HepG2 (cell line): ENCODE data around the gene MARK2. TPM values are rescaled to one million over a fixed set of nuclear protein-coding genes. Genes with fewer than 3 reads are reported as not detected.

ENCODE experiments used
- HDAC1 ChIP-seq: sonication (generic); formaldehyde crosslinking; IDR thresholded peaks from 2 replicates; pipeline ENCODE4 v1.5.1; 2020; ENCODE audit warnings: mild to moderate bottlenecking, missing genetic modification reagents
- MEF2D ChIP-seq: sonication (generic); formaldehyde crosslinking; IDR thresholded peaks from 2 replicates; pipeline ENCODE4 v1.5.1; 2020; ENCODE audit warnings: mild to moderate bottlenecking, missing genetic modification reagents
- PLRG1 ChIP-seq: fragments of 450-650 bp; conservative IDR thresholded peaks from 2 replicates; pipeline ENCODE4 v1.6.1; 2016
- SNAPC4 ChIP-seq: sonication (generic); formaldehyde crosslinking; IDR thresholded peaks from 2 replicates; pipeline ENCODE4 v1.4.0; 2020; ENCODE audit warnings: mild to moderate bottlenecking, missing genetic modification reagents
- SRF ChIP-seq: IDR thresholded peaks from 2 replicates; pipeline ENCODE4 v1.6.1; 2011; ENCODE audit warnings: mild to moderate bottlenecking, low read depth, low read length, moderate library complexity
- THAP11 ChIP-seq: IDR thresholded peaks from 2 replicates; pipeline ENCODE4 v1.6.1; 2016; ENCODE audit warnings: missing biosample characterization, missing genetic modification reagents
- ZBTB20 ChIP-seq: sonication (generic); formaldehyde crosslinking; IDR thresholded peaks from 2 replicates; pipeline ENCODE4 v1.8.1; 2023; ENCODE audit warnings: missing genetic modification reagents, low read depth, mild to moderate bottlenecking, borderline replicate concordance
- ZFP91 ChIP-seq: sonication (generic); formaldehyde crosslinking; IDR thresholded peaks from 2 replicates; pipeline ENCODE4 v1.9.0; 2022; ENCODE audit warnings: missing genetic modification reagents, mild to moderate bottlenecking, borderline replicate concordance
- ZNF18 ChIP-seq: sonication (generic); formaldehyde crosslinking; IDR thresholded peaks from 2 replicates; pipeline ENCODE4 v1.8.0; 2022; ENCODE audit warnings: mild to moderate bottlenecking, missing genetic modification reagents; ENCODE audit not compliant: insufficient replicate concordance
- ZNF281 ChIP-seq: sonication (generic); formaldehyde crosslinking; IDR thresholded peaks from 2 replicates; pipeline ENCODE4 v1.4.0; 2020; ENCODE audit warnings: missing genetic modification reagents, borderline replicate concordance
- ZNF446 ChIP-seq: sonication (generic); formaldehyde crosslinking; IDR thresholded peaks from 2 replicates; pipeline ENCODE4 v1.5.0; 2020; ENCODE audit warnings: mild to moderate bottlenecking, missing genetic modification reagents
- ZSCAN22 ChIP-seq: sonication (generic); formaldehyde crosslinking; IDR thresholded peaks from 2 replicates; pipeline ENCODE4 v1.4.0; 2020; ENCODE audit warnings: mild to moderate bottlenecking, missing genetic modification reagents
- polyA plus RNA-seq, 8 experiments: library from polyadenylated mRNA; depleted of rRNA in 3 of 8; stranded (reverse) in 7 of 8; unstranded in 1 of 8; fragments of >200 nt; fragmentation: Illumina TruSeq in 4 of 8; extraction: Trizol in 4 of 8; gene quantifications; 2 replicates each; pipeline versions ENCODE4 v1.2.1 to v1.2.3, GENCODE V29; 2011 to 2016; ENCODE audit warnings: low read depth in 4 of 8, missing spikeins in 1 of 8, mixed read lengths in 1 of 8; ENCODE audit not compliant: insufficient read depth in 1 of 8
- total RNA-seq, 5 experiments: library from RNA; depleted of rRNA; stranded (reverse); fragments of >200 nt; fragmentation: Illumina TruSeq; extraction: Trizol; gene quantifications; 2 replicates each; pipeline ENCODE4 v1.2.3, GENCODE V29; 2016; ENCODE audit warnings: low read depth in 1 of 5

The MARK2 gene
- total and polyA plus RNA-seq, 2 of the 13 experiments (the other 11 are each of a cell fraction or from before 2014, with no cell fraction given): 13.5 to 13.9 TPM

GRCh38 chr11:63813563-63814382 lies 25.1 kb upstream of the MARK2 start (continued):
- TF ChIP-seq ZFP91 (CRISPR knock-in tag) (peak; percentile 43; the same call in 1 of the 2 replicates), HDAC1 (peak; percentile 70), ZNF446 (no peak; the same call in 1 of the 2 replicates), ZNF18 (peak; percentile 38), ZNF281 (CRISPR knock-in tag) (peak; percentile 62; the same call in 1 of the 2 replicates), ZSCAN22 (0 out of 2 replicates have a peak, but pooled peaks have one; percentile 29), PLRG1 (no peak), SNAPC4 (0 out of 2 replicates have a peak, but pooled peaks have one; percentile 52), ZBTB20 (CRISPR knock-in tag) (peak; percentile 23; the same call in 1 of the 2 replicates), MEF2D (0 out of 2 replicates have a peak, but pooled peaks have one; percentile 44), THAP11 (CRISPR knock-in tag) (no peak; the same call in 1 of the 2 replicates), SRF (no peak)
